OCI-LY1 (cell line): ENCODE data around the gene SARS1.

Experiments used
- H2AFZ ChIP-seq: fragments of 200-600 bp; sonication (generic), shearing (Covaris generic); 2 replicates; pipeline ENCODE4 v1.6.0; 2014; ENCODE audit warnings: antibody characterized with exemption, mild to moderate bottlenecking, low read length
- H3F3A ChIP-seq: fragments of 200-600 bp; sonication (generic), shearing (Covaris generic); 2 replicates; pipeline ENCODE4 v1.6.0; 2014; ENCODE audit warnings: mild to moderate bottlenecking, antibody characterized with exemption, low read length, moderate library complexity; ENCODE audit not compliant: insufficient read depth
- H3K27ac ChIP-seq: fragments of 200-600 bp; sonication (generic); 2 replicates; pipeline ENCODE4 v1.5.1; 2014; ENCODE audit warnings: low read length, mixed run types, mild to moderate bottlenecking, low read depth; ENCODE audit not compliant: poor library complexity, severe bottlenecking
- H3K27me3 ChIP-seq: fragments of 200-600 bp; sonication (generic); 2 replicates; pipeline ENCODE4 v1.6.0; 2014; ENCODE audit warnings: antibody characterized with exemption, mild to moderate bottlenecking, low read length, moderate library complexity; ENCODE audit not compliant: insufficient read depth
- H3K36me3 ChIP-seq: fragments of 200-600 bp; sonication (generic); 2 replicates; pipeline ENCODE4 v1.6.1; 2014; ENCODE audit warnings: mild to moderate bottlenecking, antibody characterized with exemption, low read length, moderate library complexity, mixed read lengths; ENCODE audit not compliant: insufficient read depth
- H3K4me1 ChIP-seq: fragments of 200-600 bp; sonication (generic); 2 replicates; pipeline ENCODE4 v1.5.1; 2014; ENCODE audit warnings: mild to moderate bottlenecking, low read length, moderate library complexity; ENCODE audit not compliant: insufficient read depth, severe bottlenecking
- H3K4me2 ChIP-seq: fragments of 200-600 bp; sonication (generic), shearing (Covaris generic); 2 replicates; pipeline ENCODE4 v1.6.1; 2014; ENCODE audit warnings: low read length
- H3K4me3 ChIP-seq: fragments of 200-600 bp; sonication (generic); 2 replicates; pipeline ENCODE4 v1.5.1; 2014; ENCODE audit warnings: low read length, low read depth, mild to moderate bottlenecking, mixed read lengths; ENCODE audit not compliant: poor library complexity, severe bottlenecking
- H3K79me2 ChIP-seq: fragments of 200-600 bp; shearing (Covaris generic); 2 replicates; pipeline ENCODE4 v1.6.1; 2016; ENCODE audit warnings: mixed run types, low read length, mixed read lengths; ENCODE audit not compliant: insufficient read depth
- H3K9ac ChIP-seq: fragments of 200-600 bp; sonication (generic), shearing (Covaris generic); 2 replicates; pipeline ENCODE4 v1.6.1; 2014; ENCODE audit warnings: mild to moderate bottlenecking, low read length, mixed read lengths
- H3K9me2 ChIP-seq: fragments of 200-600 bp; sonication (generic), shearing (Covaris generic); 2 replicates; pipeline ENCODE4 v1.6.1; 2014; ENCODE audit warnings: low read depth, mild to moderate bottlenecking, low read length, mixed read lengths
- H3K9me3 ChIP-seq: fragments of 200-600 bp; shearing (Covaris generic); 2 replicates; pipeline ENCODE4 v1.6.1; 2014; ENCODE audit warnings: low read length, mixed read lengths
- H4K20me1 ChIP-seq: fragments of 200-600 bp; sonication (generic), shearing (Covaris generic); 2 replicates; pipeline ENCODE4 v1.6.0; 2016; ENCODE audit warnings: mild to moderate bottlenecking, low read length; ENCODE audit not compliant: insufficient read depth
- CTCF ChIP-seq: fragments of 200-600 bp; sonication (generic), shearing (Covaris generic); IDR thresholded peaks from 2 replicates; pipeline ENCODE4 v1.5.1; 2017; ENCODE audit warnings: mild to moderate bottlenecking, antibody characterized with exemption, low read length, moderate library complexity, mixed read lengths
- EZH2 ChIP-seq: fragments of 200-600 bp; sonication (generic), shearing (Covaris generic); IDR thresholded peaks from 2 replicates; pipeline ENCODE4 v1.8.0; 2017; ENCODE audit warnings: borderline replicate concordance, mixed run types, mild to moderate bottlenecking, antibody characterized with exemption, low read length, moderate library complexity, mixed read lengths

SARS1 gene

GRCh38 chr1:109186733-109187086 lies 27.0 kb upstream of the SARS1 start:
- H2AFZ ChIP-seq: no peak overlapping the region
- H3K27me3 ChIP-seq: no peaks in the 10 kb centered on the region
- no peak overlapping the region for H3K27ac ChIP-seq
- H3K4me2 ChIP-seq: no peak overlapping the region
- H3K36me3 ChIP-seq: peaks cover 3% of the 10 kb centered on the region; the same call in 1 of the 2 replicates
- H3F3A ChIP-seq: no peaks in the 10 kb centered on the region
- H3K9ac ChIP-seq: no peak overlapping the region
- TF ChIP-seq EZH2: no peak
- TF ChIP-seq CTCF: no peak
- H3K9me2 ChIP-seq: no peaks in the 10 kb centered on the region
- H3K4me3 ChIP-seq: no peak overlapping the region
- H4K20me1 ChIP-seq: no peaks in the 10 kb centered on the region
- H3K79me2 ChIP-seq: no peaks in the 10 kb centered on the region
- H3K9me3 ChIP-seq: no peaks in the 10 kb centered on the region
- no peaks in the 10 kb centered on the region for H3K4me1 ChIP-seq

DNA sequence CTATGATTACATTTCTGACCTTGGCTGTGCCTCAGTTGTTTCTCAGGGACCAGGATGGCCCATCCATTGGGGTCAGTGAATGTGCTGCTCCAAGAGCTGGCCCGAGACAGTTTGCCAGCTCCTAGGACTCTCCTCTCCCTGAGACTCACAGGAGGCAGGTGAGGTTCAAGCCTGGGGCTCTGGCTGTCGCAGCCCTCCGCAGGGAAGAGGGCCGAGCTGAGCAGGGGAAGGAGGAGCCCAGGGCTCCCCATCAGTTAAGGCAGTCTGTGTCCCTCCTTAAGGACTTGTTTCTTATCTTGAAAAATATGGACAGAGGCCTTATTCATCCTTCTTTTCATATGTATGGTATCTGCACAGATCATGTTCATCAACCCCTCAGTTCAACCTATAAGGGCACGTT lies 26.6 kb upstream of the SARS1 start:
- H3K36me3 ChIP-seq: peaks cover 6% of the 10 kb centered on the region; the same call in 1 of the 2 replicates
- H3K9me2 ChIP-seq: no peaks in the 10 kb centered on the region
- TF ChIP-seq EZH2: no peak
- no peak for TF ChIP-seq CTCF
- no peaks in the 10 kb centered on the region for H3K4me1 ChIP-seq
- no peaks in the 10 kb centered on the region for H4K20me1 ChIP-seq
- H3K9ac ChIP-seq: no peak overlapping the region
- H3K79me2 ChIP-seq: no peaks in the 10 kb centered on the region
- no peaks in the 10 kb centered on the region for H3K9me3 ChIP-seq
- no peak overlapping the region for H3K27ac ChIP-seq
- H3K4me3 ChIP-seq: no peak overlapping the region
- no peaks in the 10 kb centered on the region for H3K27me3 ChIP-seq
- no peak overlapping the region for H3K4me2 ChIP-seq
- H2AFZ ChIP-seq: no peak overlapping the region
- no peaks in the 10 kb centered on the region for H3F3A ChIP-seq

DNA sequence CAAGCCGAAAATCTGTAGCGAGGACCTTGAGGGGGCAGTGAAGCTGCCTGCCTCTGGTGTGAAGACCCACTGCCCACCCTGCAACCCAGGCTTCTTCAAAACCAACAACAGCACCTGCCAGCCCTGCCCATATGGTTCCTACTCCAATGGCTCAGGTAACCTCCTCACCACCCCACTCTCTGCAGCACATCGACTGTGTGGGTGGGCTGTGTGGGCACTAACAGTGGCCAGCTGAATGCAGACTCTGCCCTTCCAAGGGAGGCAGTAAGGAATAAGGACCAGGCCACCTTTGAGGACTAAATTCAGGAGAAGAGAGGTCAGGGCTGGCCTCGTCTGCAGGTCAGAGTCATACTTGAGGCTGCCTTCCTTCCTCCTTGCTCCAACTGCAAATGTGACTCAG lies 25.5 kb upstream of the SARS1 start:
- no peaks in the 10 kb centered on the region for H3K27me3 ChIP-seq
- no peak overlapping the region for H2AFZ ChIP-seq
- no peaks in the 10 kb centered on the region for H3K9me3 ChIP-seq
- H3K9ac ChIP-seq: no peak overlapping the region
- H3F3A ChIP-seq: no peaks in the 10 kb centered on the region
- H3K9me2 ChIP-seq: no peaks in the 10 kb centered on the region
- H3K4me3 ChIP-seq: no peak overlapping the region
- H3K27ac ChIP-seq: no peak overlapping the region
- no peak overlapping the region for H3K4me2 ChIP-seq
- no peaks in the 10 kb centered on the region for H3K4me1 ChIP-seq
- H4K20me1 ChIP-seq: no peaks in the 10 kb centered on the region
- peaks cover 6% of the 10 kb centered on the region; the same call in 1 of the 2 replicates for H3K36me3 ChIP-seq
- TF ChIP-seq CTCF (no peak), EZH2 (no peak)
- no peaks in the 10 kb centered on the region for H3K79me2 ChIP-seq
